ENCODE data around the gene RAMAC.
"Not testable (repeated sequence)": the region's sequence is repeated elsewhere in the genome, so short reads cannot be mapped to it uniquely, and the experiment has no call there.

Gene RAMAC

GRCh38 chr15:83014205-83014653 lies 28.2 kb downstream of the RAMAC start:
- DNase-seq (ENCODE audit: low read depth): no peak

DNA sequence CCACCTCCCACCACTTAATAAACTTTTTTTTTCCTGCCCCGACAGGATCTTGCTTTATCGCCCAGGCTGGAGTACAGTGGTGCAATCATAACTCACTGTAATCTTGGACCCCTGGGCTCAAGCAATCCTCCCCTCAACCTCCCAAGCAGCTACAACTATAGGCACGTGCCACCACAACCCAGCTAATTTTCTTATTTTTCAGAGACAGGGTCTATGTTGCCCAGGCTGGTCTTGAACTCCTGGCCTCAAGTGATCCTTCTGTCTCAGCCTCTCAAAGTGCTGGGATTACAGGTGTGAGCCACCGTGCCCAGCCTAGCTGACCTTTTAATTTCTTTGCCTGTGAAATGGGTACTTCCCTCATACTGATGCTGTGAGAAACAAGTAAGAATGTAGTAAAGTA lies 29.4 kb downstream of the RAMAC start:
- no peak for DNase-seq (ENCODE audit: low read depth)

GRCh38 chr15:83016906-83017305 lies 30.9 kb downstream of the RAMAC start:
- no peak for DNase-seq (ENCODE audit: low read depth)

DNA sequence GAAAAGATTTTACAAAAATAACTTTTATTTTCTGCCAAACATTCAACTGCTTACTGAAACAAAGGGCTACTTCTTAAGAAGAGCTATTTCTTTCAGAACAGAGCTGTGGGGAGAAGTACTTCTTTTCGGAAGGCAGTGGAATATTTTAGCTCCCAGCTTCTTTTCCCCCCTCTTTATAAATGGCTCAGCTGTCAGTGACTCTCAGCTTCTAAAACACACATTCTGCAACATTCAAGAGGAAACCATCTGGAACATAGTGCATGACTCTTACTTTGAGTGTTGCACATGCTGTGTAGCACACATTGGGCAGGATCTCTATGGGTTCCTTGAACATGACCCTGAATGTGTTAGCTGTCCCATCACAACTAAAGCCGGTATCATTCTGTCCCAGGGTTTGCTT lies 32.4 kb downstream of the RAMAC start:
- no peak for DNase-seq (ENCODE audit: low read depth)

DNA sequence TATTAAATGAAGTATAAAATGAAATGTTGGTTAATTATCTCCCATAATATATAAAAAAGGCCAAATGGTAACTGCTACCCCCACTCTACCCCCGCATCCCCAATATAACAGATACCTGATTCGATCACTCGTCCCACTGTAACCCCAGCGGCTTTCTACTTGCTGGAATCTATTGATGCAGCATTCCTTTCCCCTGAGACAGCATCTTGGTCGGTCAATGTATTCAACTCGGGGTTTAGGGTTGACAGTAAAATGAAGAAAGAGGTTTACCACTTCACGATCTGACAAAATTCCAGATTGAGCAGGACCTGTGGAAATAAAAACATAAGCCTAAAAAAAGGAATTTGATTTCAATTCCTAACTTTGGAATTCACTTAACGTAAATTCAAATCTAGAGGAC lies 44.0 kb downstream of the RAMAC start:
- DNase-seq (ENCODE audit: low read depth): no peak

DNA sequence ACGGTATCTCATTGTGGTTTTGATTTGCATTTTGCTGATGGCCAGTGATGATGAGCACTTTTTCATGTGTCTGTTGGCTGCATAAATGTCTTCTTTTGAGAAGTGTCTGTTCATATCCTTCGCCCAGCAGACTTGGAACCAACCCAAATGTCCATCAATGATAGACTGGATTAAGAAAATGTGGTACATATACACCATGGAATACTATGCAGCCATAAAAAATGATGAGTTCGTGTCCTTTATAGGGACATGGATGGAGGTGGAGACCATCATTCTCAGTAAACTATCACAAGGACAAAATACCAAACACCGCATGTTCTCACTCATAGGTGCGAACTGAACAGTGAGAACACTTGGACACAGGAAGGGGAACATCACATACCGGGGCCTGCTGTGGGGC lies 45.2 kb downstream of the RAMAC start:
- DNase-seq (ENCODE audit: low read depth): not testable (repeated sequence)

GRCh38 chr15:83036253-83036652 lies 50.2 kb downstream of the RAMAC start:
- no peak for DNase-seq (ENCODE audit: low read depth)

DNA sequence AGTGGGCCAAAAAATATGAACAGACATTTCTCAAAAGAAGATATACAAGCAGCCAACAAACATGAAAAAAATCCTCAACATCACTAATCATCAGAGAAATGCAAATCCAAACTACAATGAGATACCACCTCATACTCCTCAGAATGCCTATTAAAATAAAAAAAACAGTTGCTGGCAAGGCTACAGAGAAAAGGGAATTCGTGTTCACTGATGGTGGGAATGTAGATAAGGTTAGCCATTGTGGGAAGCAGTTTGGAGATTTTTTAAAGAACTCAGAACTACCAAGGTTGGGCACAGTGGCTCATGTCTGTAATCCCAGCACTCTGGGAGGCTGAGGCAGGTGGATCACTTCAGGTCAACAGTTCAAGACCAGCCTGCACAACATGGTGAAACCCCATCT lies 53.2 kb downstream of the RAMAC start:
- DNase-seq (ENCODE audit: low read depth): no peak
